DND-41 (cell line): Measurements from ENCODE around the gene PIN4.
"Not testable (repeated sequence)": the region's sequence is repeated elsewhere in the genome, so short reads cannot be mapped to it uniquely, and the experiment has no call there.

Source experiments
- ATAC-seq: fragments of 200-7000 bp; cut with Tn5 transposase; 3 replicates; pipeline ENCODE4 v1.9.1; 2021; ENCODE audit warnings: low read depth; ENCODE audit not compliant: insufficient read depth
- DNase-seq: peaks from one replicate; pipeline ENCODE4 v3.0.0-alpha.2; 2020
- H2AFZ ChIP-seq: 2 replicates; pipeline ENCODE4 v1.6.0; 2012; ENCODE audit warnings: low read depth, low read length
- H3K27ac ChIP-seq: 2 replicates; pipeline ENCODE4 v1.5.1; 2012; ENCODE audit warnings: low read length, inconsistent platforms
- H3K27me3 ChIP-seq: fragments of 200-600 bp; sonication (generic); 2 replicates; pipeline ENCODE4 v1.6.0; 2012; ENCODE audit warnings: low read length, mild to moderate bottlenecking, inconsistent platforms; ENCODE audit not compliant: insufficient read depth, poor library complexity
- H3K36me3 ChIP-seq: 2 replicates; pipeline ENCODE4 v1.5.1; 2012; ENCODE audit warnings: low read length, inconsistent platforms; ENCODE audit not compliant: insufficient read depth
- H3K4me1 ChIP-seq: 2 replicates; pipeline ENCODE4 v1.5.1; 2012; ENCODE audit warnings: mild to moderate bottlenecking, low read length; ENCODE audit not compliant: insufficient read depth
- H3K4me2 ChIP-seq: 2 replicates; pipeline ENCODE4 v1.6.0; 2012; ENCODE audit warnings: mild to moderate bottlenecking, moderate library complexity, low read length, inconsistent platforms; ENCODE audit not compliant: insufficient read depth
- H3K4me3 ChIP-seq, 2 experiments: fragments of 200-600 bp in 1 of 2; shearing (Covaris generic) in 1 of 2; 2 replicates each; pipeline ENCODE4 v1.5.1; 2012 to 2016; ENCODE audit warnings: inconsistent platforms in 2 of 2, low read length in 2 of 2, mild to moderate bottlenecking in 2 of 2, low read depth in 1 of 2, moderate library complexity in 1 of 2
- H3K79me2 ChIP-seq: 2 replicates; pipeline ENCODE4 v1.6.0; 2012; ENCODE audit warnings: low read length, inconsistent platforms; ENCODE audit not compliant: insufficient read depth
- H3K9ac ChIP-seq: 2 replicates; pipeline ENCODE4 v1.6.0; 2012; ENCODE audit warnings: low read depth, mild to moderate bottlenecking, inconsistent platforms, low read length, moderate library complexity
- H3K9me3 ChIP-seq: 2 replicates; pipeline ENCODE4 v1.5.1; 2012; ENCODE audit warnings: low read length, moderate library complexity, mild to moderate bottlenecking, inconsistent platforms; ENCODE audit not compliant: insufficient read depth, severe bottlenecking
- H4K20me1 ChIP-seq: 2 replicates; pipeline ENCODE4 v1.6.0; 2012; ENCODE audit warnings: low read length; ENCODE audit not compliant: insufficient read depth
- CTCF ChIP-seq: IDR thresholded peaks from 2 replicates; pipeline ENCODE4 v1.5.1; 2012; ENCODE audit warnings: borderline replicate concordance, low read length, moderate library complexity, mild to moderate bottlenecking; ENCODE audit not compliant: poor library complexity, severe bottlenecking; ENCODE audit errors: extremely low read depth
- EZH2 ChIP-seq: IDR thresholded peaks from 3 replicates; pipeline ENCODE4 v1.6.1; 2012; ENCODE audit warnings: borderline replicate concordance, low read depth, mild to moderate bottlenecking, moderate library complexity, low read length, inconsistent platforms; ENCODE audit not compliant: severe bottlenecking

The PIN4 gene

GRCh38 chrX:72165551-72165950 lies 16.0 kb upstream of the PIN4 start:
- Histone ChIP-seq H3K27me3 (no peaks in the 10 kb centered on the region), H3K79me2 (no peaks in the 10 kb centered on the region), H3K9ac (no peak overlapping the region), H3K4me2 (no peak overlapping the region), H3K4me1 (no peaks in the 10 kb centered on the region), H3K27ac (no peak overlapping the region), H3K36me3 (no peaks in the 10 kb centered on the region), H4K20me1 (no peaks in the 10 kb centered on the region), H3K4me3 (no peak overlapping the region), H2AFZ (no peak overlapping the region), H3K9me3 (no peaks in the 10 kb centered on the region)
- no peak for DNase-seq
- no peak for ATAC-seq
- TF ChIP-seq EZH2 (no peak), CTCF (no peak)

GRCh38 chrX:72169008-72169728 lies 12.4 kb upstream of the PIN4 start:
- Histone ChIP-seq H3K4me1 (no peaks in the 10 kb centered on the region), H4K20me1 (no peaks in the 10 kb centered on the region), H3K4me3 (no peak overlapping the region), H3K27ac (no peak overlapping the region), H3K36me3 (no peaks in the 10 kb centered on the region), H2AFZ (no peak overlapping the region; the same call in 1 of the 2 replicates), H3K9me3 (no peaks in the 10 kb centered on the region), H3K4me2 (no peak overlapping the region), H3K27me3 (no peaks in the 10 kb centered on the region), H3K79me2 (no peaks in the 10 kb centered on the region), H3K9ac (no peak overlapping the region)
- DNase-seq (no peak), ATAC-seq (no peak)
- TF ChIP-seq CTCF (no peak), EZH2 (no peak)

GRCh38 chrX:72176289-72176688 lies 5.3 kb upstream of the PIN4 start:
- not testable (repeated sequence) for H2AFZ ChIP-seq, H4K20me1 ChIP-seq, H3K27me3 ChIP-seq, H3K27ac ChIP-seq, DNase-seq, H3K9ac ChIP-seq, H3K4me2 ChIP-seq, H3K9me3 ChIP-seq, ATAC-seq, H3K4me1 ChIP-seq, H3K36me3 ChIP-seq, H3K79me2 ChIP-seq, H3K4me3 ChIP-seq

DNA sequence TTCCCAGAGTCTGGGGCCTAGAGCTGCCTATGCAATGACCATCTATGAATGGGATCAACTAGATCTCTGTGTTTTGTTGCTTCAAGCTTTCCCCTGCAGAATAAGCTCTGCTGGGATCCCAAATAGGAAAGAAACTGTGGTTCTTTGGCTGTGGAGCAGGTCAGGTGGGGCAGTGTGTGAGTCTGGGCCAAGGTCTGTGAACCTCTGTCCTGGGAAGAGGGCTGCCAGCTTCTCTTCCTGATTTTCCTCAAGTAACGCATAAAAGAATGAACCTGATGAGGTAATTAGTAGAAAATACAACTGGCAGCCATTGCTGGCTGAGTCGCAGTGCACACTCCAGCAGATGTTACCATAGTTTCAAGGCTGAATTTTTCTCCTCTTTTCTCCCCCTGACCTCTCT lies 4.6 kb upstream of the PIN4 start:
- no peaks in the 10 kb centered on the region for H3K36me3 ChIP-seq
- H3K9ac ChIP-seq = no peak overlapping the region
- H3K4me2 ChIP-seq = no peak overlapping the region
- ATAC-seq = no peak
- TF ChIP-seq EZH2 = no peak
- TF ChIP-seq CTCF = no peak
- no peak for DNase-seq
- H3K27ac ChIP-seq = no peak overlapping the region
- no peaks in the 10 kb centered on the region for H3K27me3 ChIP-seq
- peaks cover 5% of the 10 kb centered on the region for H3K79me2 ChIP-seq
- no peaks in the 10 kb centered on the region for H3K9me3 ChIP-seq
- H3K4me3 ChIP-seq = no peak overlapping the region
- no peak overlapping the region for H2AFZ ChIP-seq
- no peaks in the 10 kb centered on the region for H4K20me1 ChIP-seq
- peaks cover 9% of the 10 kb centered on the region for H3K4me1 ChIP-seq
